GM12891 (cell line): ENCODE data around the gene RPP21.

ENCODE experiments used
- DNase-seq: peaks from one replicate; pipeline ENCODE4 v3.0.0; 2011; ENCODE audit warnings: low spot score; ENCODE audit not compliant: insufficient read length
- FAIRE-seq: peaks from 2 replicates; lab custom pipeline; 2011; peaks lifted over from hg19 to GRCh38; lab: Jason Lieb, UNC
- PAX5 ChIP-seq: IDR thresholded peaks from 2 replicates; pipeline ENCODE4 v1.6.1; 2011; ENCODE audit warnings: low read length, moderate library complexity, mild to moderate bottlenecking; ENCODE audit not compliant: insufficient read depth, severe bottlenecking
- POLR2A ChIP-seq: IDR thresholded peaks from 2 replicates; pipeline ENCODE4 v1.6.1; 2011; ENCODE audit warnings: low read depth, low read length, control low read depth
- POLR2AphosphoS5 ChIP-seq: IDR thresholded peaks from 2 replicates; pipeline ENCODE4 v1.6.1; 2011; ENCODE audit warnings: low read depth, low read length, control low read depth
- POU2F2 ChIP-seq: IDR thresholded peaks from 2 replicates; pipeline ENCODE4 v1.6.1; 2011; ENCODE audit warnings: low read depth, mild to moderate bottlenecking, control low read depth, low read length, moderate library complexity
- SPI1 ChIP-seq: IDR thresholded peaks from 2 replicates; pipeline ENCODE4 v1.6.1; 2011; ENCODE audit warnings: low read depth, low read length, control low read depth
- TAF1 ChIP-seq: IDR thresholded peaks from 2 replicates; pipeline ENCODE4 v1.6.1; 2011; ENCODE audit warnings: low read depth, low read length, control low read depth

RPP21 gene

DNA sequence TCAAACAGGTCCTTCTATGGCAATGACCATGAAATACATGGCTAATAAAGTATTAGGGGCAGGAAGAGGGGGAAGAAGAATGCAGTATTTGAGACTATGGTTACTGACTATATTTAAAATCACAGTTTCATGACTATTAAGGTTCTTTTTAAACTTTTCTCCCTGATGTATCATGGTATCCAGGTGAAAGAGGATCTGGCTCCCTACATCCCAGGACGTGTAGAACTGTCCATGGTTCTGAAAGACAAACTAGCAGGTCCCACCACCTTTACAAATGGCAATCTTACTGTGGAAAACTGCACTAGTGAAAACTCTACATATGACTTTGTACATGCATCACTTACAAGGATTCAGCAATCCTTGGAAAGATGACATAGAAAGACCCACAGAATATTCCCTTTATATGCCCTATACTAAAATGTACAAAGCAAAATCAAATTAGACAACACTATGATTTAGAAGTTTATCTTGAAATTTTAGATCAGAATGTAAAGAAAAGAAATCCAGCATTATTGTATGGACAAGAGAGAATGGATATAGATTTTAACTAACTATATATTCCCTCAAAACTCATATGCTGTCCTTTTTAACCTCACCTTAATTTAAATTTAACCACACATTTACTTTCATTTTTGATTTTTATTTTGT is 33.5 kb downstream of the RPP21 start:
- DNase-seq: no peak
- FAIRE-seq: no peak
- TF ChIP-seq TAF1 (no peak), PAX5 (no peak), POLR2AphosphoS5 (no peak), POLR2A (no peak), POU2F2 (no peak), SPI1 (no peak)

DNA sequence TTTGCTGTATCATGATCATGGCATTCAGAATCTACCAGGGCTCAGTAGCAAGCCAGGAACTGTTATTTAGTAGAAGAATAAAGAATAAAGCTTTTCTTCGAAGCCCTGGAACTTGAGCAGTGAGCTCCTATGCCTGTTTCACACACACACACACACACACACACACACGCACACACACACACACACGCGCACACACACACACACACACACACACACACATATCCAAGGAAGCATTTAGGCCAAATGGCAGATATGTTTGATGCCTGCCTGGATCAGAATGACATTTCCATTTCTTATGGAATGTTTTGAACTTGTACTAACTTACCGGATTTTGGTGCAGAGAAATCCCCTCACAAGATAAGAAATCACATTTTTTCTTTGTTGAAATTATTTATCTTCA is 35.5 kb downstream of the RPP21 start:
- DNase-seq (no peak), FAIRE-seq (no peak)
- TF ChIP-seq POLR2AphosphoS5 (no peak), POLR2A (no peak), POU2F2 (no peak), SPI1 (no peak), PAX5 (no peak), TAF1 (no peak)

DNA sequence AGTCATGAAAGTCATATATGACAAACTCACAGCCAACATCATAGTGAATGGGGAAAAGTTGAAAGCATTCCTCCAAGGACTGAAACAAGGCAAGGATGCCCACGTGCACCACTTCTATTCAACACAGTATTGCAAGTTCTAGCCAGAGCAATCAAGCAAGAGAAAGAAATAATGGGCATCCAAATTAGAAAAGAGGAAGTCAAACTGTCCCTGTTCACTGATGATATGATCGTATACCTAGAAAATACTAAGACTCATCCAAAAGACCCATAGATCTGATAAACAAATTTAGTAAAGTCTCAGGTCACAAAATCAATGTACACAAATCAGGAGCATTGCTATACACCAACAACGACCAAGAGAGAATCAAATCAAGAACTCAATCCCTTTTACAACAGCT is 41.2 kb downstream of the RPP21 start:
- DNase-seq (no peak), FAIRE-seq (no peak)
- no peak for TF ChIP-seq TAF1
- no peak for TF ChIP-seq POLR2A
- no peak for TF ChIP-seq POU2F2
- TF ChIP-seq SPI1: peak; percentile 57
- TF ChIP-seq PAX5: no peak

DNA sequence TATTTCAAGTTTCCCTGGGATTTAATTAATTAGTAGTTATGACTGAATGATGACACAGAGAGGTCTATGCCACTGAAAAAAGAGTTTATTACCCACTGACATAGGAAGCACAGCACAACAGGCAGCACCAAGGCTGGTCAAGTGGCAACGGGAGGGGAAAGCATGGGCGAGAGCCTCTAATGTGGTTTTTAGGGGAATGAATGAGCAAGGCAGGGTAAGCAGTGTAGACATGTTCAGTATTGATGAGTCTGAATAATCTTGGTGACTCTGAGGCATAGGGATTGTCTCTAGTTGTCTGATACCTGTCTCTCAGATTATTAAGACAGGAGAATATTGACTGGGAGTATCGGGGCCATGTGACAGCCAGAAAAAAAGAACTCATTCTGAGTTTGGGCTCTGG is 46.3 kb downstream of the RPP21 start:
- FAIRE-seq: no peak
- no peak for DNase-seq
- no peak for TF ChIP-seq POLR2A

DNA sequence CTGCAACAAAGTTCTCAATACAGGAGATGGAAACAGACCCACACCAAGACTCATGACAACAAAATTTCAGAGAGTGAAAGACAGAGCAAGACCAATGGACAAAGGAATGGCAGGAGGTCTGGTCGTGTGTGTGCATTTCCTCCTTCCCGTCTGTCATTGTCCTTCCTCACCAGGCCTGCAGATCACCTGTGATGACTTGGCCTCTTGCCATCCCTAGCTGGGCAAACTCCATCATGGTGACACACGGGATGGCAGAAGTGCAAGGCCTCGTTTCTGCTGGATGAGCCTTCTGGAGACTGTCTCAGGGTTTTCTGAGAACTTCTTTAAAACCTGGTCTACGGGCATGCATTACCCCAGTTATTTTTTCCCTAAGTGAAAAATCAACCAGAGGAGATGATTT is 49.2 kb downstream of the RPP21 start:
- TF ChIP-seq TAF1: no peak
- TF ChIP-seq PAX5: no peak
- no peak for TF ChIP-seq POLR2AphosphoS5
- TF ChIP-seq SPI1: no peak
- no peak for TF ChIP-seq POLR2A
- TF ChIP-seq POU2F2: no peak
- FAIRE-seq (no peak), DNase-seq (no peak)
